NCI-H2227 (cell line): Measurements from ENCODE around the gene SND1.
A peak's percentile ranks its signal among the peaks of the same experiment; 100 is the strongest.

ENCODE experiments used
- DNase-seq: peaks from one replicate; lab custom pipeline; 2025; ENCODE audit not compliant: unreplicated experiment; lab: John Stamatoyannopoulos, UW

SND1 gene

DNA sequence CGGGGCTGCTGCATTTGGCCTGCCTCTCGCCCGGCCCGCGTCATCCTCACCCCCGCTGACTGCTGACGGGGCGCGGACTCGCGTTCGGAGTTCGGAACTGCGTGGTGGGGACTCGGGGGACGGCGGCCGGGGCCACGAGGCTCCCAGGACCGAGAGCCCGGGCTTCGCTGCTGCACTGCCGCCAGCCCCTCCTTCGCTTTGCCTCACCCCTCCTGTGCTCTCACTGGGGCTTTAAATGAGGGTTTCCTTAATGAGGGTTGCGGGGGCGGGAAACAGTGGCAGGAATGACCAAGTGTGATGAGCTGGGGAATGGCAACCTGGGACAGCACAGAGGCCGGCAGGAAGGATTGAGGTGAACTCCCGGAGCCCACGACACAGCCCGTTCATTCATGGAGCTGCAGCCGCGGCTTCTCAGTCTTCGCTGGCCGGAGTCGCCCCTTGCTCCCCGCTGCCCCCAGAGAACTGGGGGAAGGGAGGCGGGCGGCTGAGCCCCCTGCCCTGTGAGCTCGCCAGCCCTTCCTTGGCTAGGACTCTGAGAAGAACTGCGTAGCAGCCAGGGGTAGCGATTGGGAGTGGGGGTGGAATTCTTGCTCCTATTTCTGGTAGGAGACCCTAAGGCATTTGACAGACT lies 380.7 kb downstream of the SND1 start:
- peak; percentile 58 for DNase-seq

DNA sequence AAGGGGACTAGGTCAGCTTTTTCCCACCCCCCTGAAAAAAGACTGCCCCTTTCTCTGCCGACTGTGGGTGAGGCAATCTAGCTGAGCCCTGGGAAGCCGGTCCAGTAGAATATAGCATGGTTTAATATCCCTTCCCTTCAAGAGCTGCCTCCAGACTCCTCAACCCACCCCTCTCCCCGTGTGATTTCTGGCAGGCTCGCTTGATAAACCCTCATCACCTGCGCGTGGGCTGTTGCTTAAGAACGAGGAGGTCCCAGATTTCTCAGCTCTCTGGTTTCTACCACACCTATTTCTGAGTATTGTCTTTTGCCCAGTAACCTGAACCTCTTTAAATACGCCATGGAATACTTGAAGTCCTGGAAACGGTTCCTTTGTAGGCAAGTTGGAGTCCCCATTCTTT lies 381.3 kb downstream of the SND1 start:
- DNase-seq: no peak

GRCh38 chr7:128034825-128035224 lies 382.8 kb downstream of the SND1 start:
- no peak for DNase-seq

DNA sequence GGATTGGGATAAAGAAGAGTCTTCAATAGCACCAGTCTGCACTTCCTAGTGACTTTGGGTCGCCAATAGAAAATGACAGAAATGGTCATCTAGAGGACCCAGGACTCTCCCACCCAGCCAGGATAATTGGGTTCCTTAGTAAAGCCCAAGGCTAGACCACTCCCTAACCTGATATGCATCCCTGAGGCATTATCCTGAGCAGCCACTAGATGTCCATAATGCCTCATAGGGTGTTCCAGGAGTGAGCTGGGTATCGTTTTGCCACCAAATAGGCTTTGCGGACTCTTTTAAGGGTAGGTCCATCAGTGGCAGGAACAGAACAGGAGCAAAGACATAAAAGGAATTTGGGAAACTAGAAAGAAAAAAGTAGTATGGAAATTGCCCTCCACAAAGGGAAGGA lies 383.7 kb downstream of the SND1 start:
- peak; percentile 75 for DNase-seq

GRCh38 chr7:128036226-128036940 lies 384.4 kb downstream of the SND1 start:
- no peak for DNase-seq

GRCh38 chr7:128037081-128037480 lies 385.1 kb downstream of the SND1 start:
- no peak for DNase-seq

DNA sequence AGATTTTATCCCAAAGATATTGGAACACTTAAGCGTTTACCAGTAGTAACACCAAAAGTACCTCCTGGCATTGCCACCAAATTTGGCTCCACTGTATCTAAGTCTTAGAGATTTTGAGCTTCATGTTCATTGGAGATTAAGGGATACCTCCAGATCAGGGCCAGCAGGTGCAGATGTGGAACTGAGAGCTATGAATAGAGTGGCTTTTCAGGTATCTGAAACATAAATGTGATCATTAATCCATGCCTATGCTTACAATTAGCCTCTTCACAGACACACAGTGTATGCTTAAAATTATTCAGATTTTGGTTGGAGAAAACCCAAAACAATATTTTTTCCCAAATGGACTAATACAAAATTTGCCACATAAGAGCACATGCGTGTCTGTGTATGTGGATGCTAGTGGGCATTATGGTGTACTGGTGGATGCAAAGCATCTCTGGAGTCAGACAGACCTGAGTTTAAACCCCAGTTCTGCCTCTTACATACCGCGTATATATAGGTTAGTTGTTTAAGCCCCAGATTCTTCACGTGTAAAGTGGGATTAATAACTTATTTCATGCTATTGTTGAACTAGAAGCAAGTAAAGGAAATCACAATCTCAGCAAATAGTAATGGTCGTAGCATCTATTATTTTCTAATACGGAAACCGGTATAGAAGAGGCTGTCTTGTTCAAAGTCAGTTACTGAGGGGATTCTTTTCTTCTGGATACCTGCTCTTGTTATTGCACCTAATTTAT lies 386.1 kb downstream of the SND1 start:
- DNase-seq: no peak

DNA sequence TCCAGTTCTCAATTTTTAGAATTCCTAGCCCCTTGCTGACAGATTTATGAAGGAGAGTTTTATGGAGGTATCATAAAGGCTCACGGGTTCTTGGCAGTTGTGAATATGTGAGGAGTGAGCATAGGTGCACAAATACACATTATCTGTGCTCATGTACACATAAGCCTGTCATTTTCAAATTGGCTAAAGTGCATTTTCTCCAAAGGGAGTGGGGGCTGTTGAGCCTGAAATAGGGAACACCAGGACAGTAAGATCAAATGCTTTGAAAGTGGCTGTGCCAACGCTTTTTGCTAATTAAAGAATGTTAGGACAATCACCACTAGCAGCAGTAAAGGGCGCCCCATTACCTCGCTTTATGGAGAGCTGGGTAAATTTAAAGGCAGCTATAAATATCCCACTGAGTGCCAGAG lies 387.6 kb downstream of the SND1 start:
- peak; percentile 45 for DNase-seq

DNA sequence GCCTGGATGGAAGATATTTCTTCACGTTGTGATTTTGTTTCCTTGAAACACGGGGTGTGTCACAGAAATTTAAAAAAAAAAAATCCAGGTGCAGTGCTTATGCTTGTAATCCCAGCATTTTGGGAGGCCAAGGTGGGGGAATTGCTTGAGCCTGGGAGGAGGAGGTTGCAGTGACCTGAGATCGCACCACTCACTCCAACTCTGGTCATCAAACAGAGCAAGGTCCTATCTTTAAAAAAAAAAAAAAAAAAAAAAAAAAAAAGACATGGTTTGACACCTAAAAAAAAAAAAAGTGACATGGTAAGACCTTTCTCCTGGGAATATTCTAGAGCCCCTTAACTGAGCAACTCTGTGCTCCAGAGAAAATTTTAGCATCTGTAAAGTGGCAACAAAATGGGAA lies 388.2 kb downstream of the SND1 start:
- no peak for DNase-seq

GRCh38 chr7:128041203-128041602 lies 389.2 kb downstream of the SND1 start:
- DNase-seq: peak; percentile 10

GRCh38 chr7:128042012-128042411 lies 390.0 kb downstream of the SND1 start:
- no peak for DNase-seq

DNA sequence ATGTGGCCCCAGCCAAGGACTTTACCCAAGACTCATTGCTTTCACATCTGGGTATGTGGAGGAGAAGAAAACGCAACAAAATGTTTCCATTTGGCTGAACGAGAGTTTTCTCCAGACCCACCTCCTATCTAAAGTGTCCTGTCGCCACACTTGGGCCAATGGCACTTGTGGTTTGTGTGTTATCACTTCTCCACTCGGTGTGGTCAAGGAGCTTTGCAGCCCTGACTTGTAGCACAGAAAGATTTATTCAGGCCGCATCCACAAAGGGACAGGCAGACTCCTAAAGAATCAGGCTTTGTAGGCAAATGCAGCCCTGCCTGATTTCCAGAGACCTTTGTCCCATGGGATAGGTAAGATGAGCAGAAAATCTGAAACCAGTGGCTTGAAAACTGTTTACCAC lies 392.1 kb downstream of the SND1 start:
- DNase-seq: no peak

GRCh38 chr7:128045158-128045557 lies 393.2 kb downstream of the SND1 start:
- no peak for DNase-seq

- no peak for DNase-seq
Observed at GRCh38 chr7:128045766-128046165, 393.8 kb downstream of the SND1 start.

- DNase-seq: no peak
Observed at GRCh38 chr7:128052404-128052803, 400.4 kb downstream of the SND1 start.

DNA sequence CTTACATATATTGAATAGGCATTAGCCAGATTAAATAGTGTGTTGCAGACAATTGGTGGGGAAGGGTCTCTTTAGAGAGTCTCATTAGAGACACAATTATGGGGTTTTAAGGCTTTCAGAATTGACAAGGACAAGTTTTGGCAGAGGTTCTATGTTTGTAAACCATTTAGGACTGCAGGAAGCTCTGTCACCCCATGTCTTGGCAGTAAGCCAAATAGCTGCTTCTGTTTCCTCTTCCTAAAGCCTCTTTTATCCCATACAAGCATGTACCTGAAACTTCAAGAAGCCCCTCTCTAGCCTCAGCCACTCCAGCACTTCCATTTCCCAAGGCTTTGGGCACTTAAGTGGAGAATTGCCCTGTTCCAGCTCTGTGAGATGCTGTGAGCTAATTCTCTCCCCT lies 401.0 kb downstream of the SND1 start:
- DNase-seq: peak; percentile 59

DNA sequence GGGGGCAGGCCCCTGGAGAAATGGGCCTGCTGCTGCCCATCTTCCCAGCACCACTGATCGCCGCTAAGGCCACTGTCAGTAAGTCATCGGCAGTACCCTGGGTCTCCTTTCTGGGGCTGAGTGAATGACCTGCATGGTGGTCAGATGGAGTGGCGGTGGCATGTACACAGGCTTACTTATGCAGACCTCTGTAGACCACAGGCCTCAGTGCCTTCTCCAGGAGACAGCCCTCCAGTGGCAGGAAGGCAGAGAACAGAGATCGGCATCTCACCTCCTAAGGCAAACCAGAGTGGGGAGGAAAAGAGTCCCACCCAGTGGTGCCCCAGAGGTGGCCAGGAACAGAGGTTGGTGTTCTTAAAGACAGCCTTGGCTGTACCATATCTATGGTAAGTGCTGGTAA lies 402.0 kb downstream of the SND1 start:
- DNase-seq: no peak

DNA sequence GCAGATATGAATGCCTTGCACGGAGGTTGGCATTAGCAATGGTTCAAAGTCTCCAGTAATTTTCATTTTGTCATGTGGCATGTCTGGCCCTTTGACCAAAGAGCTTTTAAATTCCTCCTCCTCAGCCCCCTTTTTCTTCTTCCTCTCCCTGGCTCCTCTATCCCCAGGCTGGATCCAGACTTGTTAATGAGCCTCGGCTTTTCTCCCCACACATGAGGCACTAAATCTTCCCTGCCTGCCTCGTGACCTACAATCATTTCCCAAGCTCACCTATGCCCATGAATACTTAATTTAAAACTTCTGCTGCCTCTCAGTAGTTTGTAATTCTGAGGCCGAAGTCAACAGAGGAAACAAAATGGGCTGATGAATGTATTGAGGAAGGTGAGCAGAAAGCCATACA lies 402.5 kb downstream of the SND1 start:
- DNase-seq: no peak

DNA sequence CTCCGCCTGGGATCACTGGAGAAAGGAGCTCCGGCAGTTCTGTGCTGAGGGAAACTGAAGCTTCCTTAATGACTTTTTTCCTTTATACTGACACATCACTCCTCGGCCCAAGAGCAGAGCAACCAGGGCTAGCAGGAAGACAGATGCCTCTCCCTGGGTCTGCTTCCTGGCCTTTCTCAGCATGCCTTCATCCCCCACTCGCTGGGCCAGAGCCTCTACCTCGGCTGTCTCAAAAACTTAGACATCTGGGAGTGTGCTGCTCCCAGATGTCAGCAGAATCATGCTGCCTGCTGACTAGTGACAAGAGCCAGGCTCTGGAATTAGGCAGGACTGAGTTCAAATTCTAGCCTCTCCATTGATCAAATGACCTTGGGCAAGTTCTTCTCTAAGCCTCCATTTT lies 403.6 kb downstream of the SND1 start:
- DNase-seq: no peak

DNA sequence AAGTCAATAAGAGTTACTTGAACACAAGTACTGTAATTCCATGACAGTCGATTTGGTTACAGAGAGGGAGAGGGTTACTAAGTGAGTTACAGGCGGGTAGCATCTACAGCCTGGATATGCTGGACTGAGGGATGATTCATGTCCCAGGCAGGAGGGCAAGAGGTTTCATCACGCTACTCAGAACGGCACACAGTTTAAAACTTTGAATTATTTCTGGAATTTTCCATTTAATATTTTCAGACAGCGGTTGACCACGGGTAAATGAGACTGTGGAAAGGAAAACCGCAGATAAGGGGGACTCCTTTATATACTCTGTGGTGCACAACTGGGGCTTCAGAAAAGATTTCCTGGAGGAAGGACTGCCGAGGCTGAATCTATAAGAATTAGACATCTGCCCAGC lies 404.9 kb downstream of the SND1 start:
- no peak for DNase-seq

DNA sequence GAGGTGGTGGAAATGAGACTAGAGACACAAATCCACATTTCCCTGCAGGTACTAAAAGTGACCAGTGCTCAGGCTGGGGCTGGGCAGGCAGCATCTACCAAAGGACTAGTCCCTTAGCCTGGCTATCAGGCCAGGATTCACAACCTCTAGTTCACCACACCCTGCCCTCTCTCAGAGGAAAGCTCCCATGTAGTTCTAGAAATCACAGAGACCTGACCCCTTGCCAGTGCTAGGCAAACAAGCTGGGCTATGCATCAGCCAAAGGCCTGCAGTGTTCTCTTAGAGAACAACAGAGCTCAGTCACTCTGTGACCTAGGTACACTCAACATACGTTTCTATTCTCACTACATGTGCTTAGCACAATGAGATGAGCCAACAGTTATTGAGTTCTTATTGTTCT lies 405.9 kb downstream of the SND1 start:
- DNase-seq: no peak
